PFSK-1 (cell line): ENCODE measurements around the gene AGTPBP1.

Experiments used
- POLR2AphosphoS5 ChIP-seq: IDR thresholded peaks from 2 replicates; pipeline ENCODE4 v1.6.1; 2012; ENCODE audit warnings: low read depth, mild to moderate bottlenecking, control low read depth, low read length, moderate library complexity
- REST ChIP-seq, 2 experiments: IDR thresholded peaks; 2 replicates each; pipeline versions ENCODE4 v1.6.1 to v1.8.0; 2011 to 2012; ENCODE audit warnings: low read depth in 2 of 2, low read length in 2 of 2, control low read depth in 1 of 2, inconsistent platforms in 1 of 2, mild to moderate bottlenecking in 1 of 2, moderate library complexity in 1 of 2; ENCODE audit not compliant: insufficient read depth in 1 of 2
- SIN3A ChIP-seq: IDR thresholded peaks from 2 replicates; pipeline ENCODE4 v1.6.1; 2012; ENCODE audit warnings: mild to moderate bottlenecking, low read length, moderate library complexity, borderline replicate concordance; ENCODE audit not compliant: insufficient read depth

DNA sequence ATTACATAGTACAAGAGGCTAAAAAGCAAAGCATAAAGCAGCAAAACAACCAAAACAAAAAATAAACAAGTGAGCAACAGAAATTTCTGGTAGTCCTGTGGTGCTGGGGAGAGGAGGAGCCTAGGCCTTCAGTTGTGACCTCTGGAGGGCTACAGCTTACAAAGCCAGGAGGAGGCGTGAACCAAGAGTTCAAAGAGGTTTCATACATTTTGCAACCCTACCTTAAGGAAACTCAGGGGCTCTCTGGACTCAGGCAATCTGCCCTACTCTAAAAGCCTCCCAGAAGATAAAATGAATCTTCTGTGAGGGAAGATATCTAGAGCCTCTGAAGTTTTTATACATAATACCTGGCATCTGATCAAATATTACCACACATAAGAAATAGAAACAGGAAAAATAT is 187.4 kb downstream of the AGTPBP1 start:
- no peak for TF ChIP-seq REST (IDR thresholded peaks at IDR 0.05; ENCODE audit: insufficient read depth in 1 of 2, low read depth in 2 of 2, low read length in 2 of 2)
- no peak for TF ChIP-seq SIN3A
- no peak for TF ChIP-seq POLR2AphosphoS5
